Pancreas (tissue), 10 donors: ENCODE data around the gene SMIM12. TPM values are rescaled to one million over a fixed set of nuclear protein-coding genes. Genes with fewer than 3 reads are reported as not detected.

Source experiments
- ATAC-seq, 4 donors: fragments of 200-7000 bp; cut with Tn5 transposase; one replicate each; pipeline versions ENCODE4 v1.8.0 to v1.9.1; 2020; ENCODE audit warnings: mild to moderate bottlenecking in 4 of 4, moderate library complexity in 4 of 4
- DNase-seq, 6 donors: peaks; one replicate each; pipeline ENCODE4 v3.0.0-alpha.2; 2020
- FAIRE-seq: peaks from 2 replicates; lab custom pipeline; 2012; peaks lifted over from hg19 to GRCh38; lab: Jason Lieb, UNC
- H3K27ac ChIP-seq, 4 donors: fragments of 200-600 bp; sonication (generic); 1 replicate in 3 of 4; 2 replicates in 1 of 4; pipeline versions ENCODE4 v1.5.0 to v1.8.0; 2020
- H3K27me3 ChIP-seq, 4 donors: fragments of 200-600 bp; one replicate each; pipeline ENCODE4 v1.8.0; 2021
- H3K36me3 ChIP-seq, 3 donors: fragments of 200-600 bp; sonication (generic) in 1 of 3; one replicate each; pipeline versions ENCODE4 v1.5.0 to v1.8.0; 2020 to 2021
- H3K4me1 ChIP-seq, 3 donors: fragments of 200-600 bp; one replicate each; pipeline ENCODE4 v1.8.0; 2021
- H3K4me3 ChIP-seq, 4 donors: fragments of 200-600 bp; sonication (generic) in 2 of 4; one replicate each; pipeline versions ENCODE4 v1.5.0 to v1.8.0; 2020 to 2021
- H3K9me3 ChIP-seq, 4 donors: fragments of 200-600 bp; one replicate each; pipeline ENCODE4 v1.8.0; 2021
- CTCF ChIP-seq, 4 donors: fragments of 200-600 bp; sonication (generic) in 3 of 4; IDR thresholded peaks; one replicate each; pipeline versions ENCODE4 v1.5.0 to v1.8.0; 2021; ENCODE audit warnings: antibody characterized with exemption in 4 of 4
- WGBS, 2 donors: extraction: QIAGEN DNeasy Blood & Tissue Kit; methylation state at CpG; one replicate each; pipeline ENCODE4 v1.1.7; 2013; 5-methylcytosine and 5-hydroxymethylcytosine counted together
- intact Hi-C, 3 donors: fragments of 100-400 bp; cut with DNase I; formaldehyde crosslinking; loops; one replicate each; pipeline versions ENCODE4 v1.11.1 to v1.14.2; 2022
- polyA plus RNA-seq, 2 donors: library from polyadenylated mRNA; stranded (reverse); fragments of 200-250 nt; gene quantifications; one replicate each; pipeline ENCODE4 v1.2.3, GENCODE V29; 2013
- total RNA-seq, 6 donors: library from RNA; stranded (reverse); fragmentation: NEBNext Ultra II Directional in 4 of 6; extraction: Animal tissue kit (Norgen Biotek cat#: 25700) in 4 of 6; gene quantifications; one replicate each; pipeline versions ENCODE4 v1.2.1 to v1.2.4, GENCODE V29; 2021 to 2023
- donor health status: healthy with polysubstance abuse.
- donor health status: DM: no; HTN: no; CAD: no; lungs with moderate emphysema.
- donor health status: DM: no; HTN: no; CAD: no.
- donor health status: control.
- donor health status: control.
- donor health status: Bipolar disorder and iron deficiency.
- donor health status: DM: yes; HTN: yes; CAD: no.
- donor health status: DM: no; HTN: no; CAD: no.
- donor health status: DM: no; HTN: no; CAD: no.
- donor health status: DM: yes; HTN: yes; CAD: no.

SMIM12 gene
- total and polyA plus RNA-seq, 8 donors = 6.2 to 18.5 (median 14.3) TPM

- Histone ChIP-seq H3K36me3 (no peaks in the 10 kb centered on the region), H3K27ac (no peak overlapping the region), H3K9me3 (no peaks in the 10 kb centered on the region), H3K4me3 (no peak overlapping the region), H3K4me1 (peaks cover 0 to 3% (median 3%) of the 10 kb centered on the region in 3 donors), H3K27me3 (no peaks in the 10 kb centered on the region)
- no peak for ATAC-seq
- no peak for FAIRE-seq
- WGBS, 2 donors = 55 to 64% methylated on average over 2 of the region's 2 CpGs
- intact Hi-C loops = no loop called here
- no peak for TF ChIP-seq CTCF (IDR thresholded peaks at IDR 0.05)
- no peak for DNase-seq
Observed at GRCh38 chr1:34870395-34870794, 10.8 kb upstream of the SMIM12 start.

- intact Hi-C loops = no loop called here
- FAIRE-seq (no peak), ATAC-seq (no peak), DNase-seq (no peak)
- WGBS, 2 donors = 83 to 92% methylated on average over 4 of the region's 4 CpGs
- Histone ChIP-seq H3K27me3 (no peaks in the 10 kb centered on the region), H3K4me1 (peaks cover 0 to 4% (median 3%) of the 10 kb centered on the region in 3 donors), H3K36me3 (no peaks in the 10 kb centered on the region), H3K27ac (no peak overlapping the region), H3K9me3 (no peaks in the 10 kb centered on the region), H3K4me3 (no peak overlapping the region)
- no peak for TF ChIP-seq CTCF (IDR thresholded peaks at IDR 0.05)
Observed at GRCh38 chr1:34869760-34870159, 10.2 kb upstream of the SMIM12 start.

GRCh38 chr1:34868230-34869049 lies 8.9 kb upstream of the SMIM12 start:
- Histone ChIP-seq H3K4me3 (no peak overlapping the region), H3K36me3 (no peaks in the 10 kb centered on the region), H3K27ac (no peak overlapping the region), H3K4me1 (peaks cover 0 to 4% (median 3%) of the 10 kb centered on the region in 3 donors), H3K27me3 (no peaks in the 10 kb centered on the region), H3K9me3 (no peaks in the 10 kb centered on the region)
- 87 to 92% methylated on average over 38 to 44 of the region's 44 CpGs for WGBS, 2 donors
- DNase-seq (peak in 1 of 6 donors; percentile 68), FAIRE-seq (no peak), ATAC-seq (no peak)
- intact Hi-C loops = no loop called here
- TF ChIP-seq CTCF (IDR thresholded peaks at IDR 0.05) = no peak

GRCh38 chr1:34867415-34867814 lies 7.9 kb upstream of the SMIM12 start:
- 85 to 97% methylated on average over 6 of the region's 6 CpGs for whole genome bisulfite sequencing, 2 donors
- H3K4me3 ChIP-seq = no peak overlapping the region
- FAIRE-seq = no peak
- no peak for ATAC-seq
- H3K27ac ChIP-seq = no peak overlapping the region
- intact Hi-C loops = no loop called here
- H3K27me3 ChIP-seq = no peaks in the 10 kb centered on the region
- no peak for TF ChIP-seq CTCF (IDR thresholded peaks at IDR 0.05)
- H3K9me3 ChIP-seq = no peaks in the 10 kb centered on the region
- no peak for DNase-seq
- no peaks in the 10 kb centered on the region for H3K36me3 ChIP-seq
- peaks cover 0 to 4% (median 3%) of the 10 kb centered on the region in 3 donors for H3K4me1 ChIP-seq

GRCh38 chr1:34866762-34867109 lies 7.2 kb upstream of the SMIM12 start:
- peak overlapping the region in 3 of 4 donors; percentile 73 to 81 (median 81) for H3K27ac ChIP-seq
- ATAC-seq (peak in 1 of 4 donors; percentile 6), FAIRE-seq (no peak), DNase-seq (peak in 1 of 6 donors; percentile 70)
- intact Hi-C loops = no loop called here
- H3K9me3 ChIP-seq = no peaks in the 10 kb centered on the region
- H3K36me3 ChIP-seq = no peaks in the 10 kb centered on the region
- WGBS, 2 donors = 25 to 27% methylated on average over 9 of the region's 9 CpGs
- peak overlapping the region; percentile 32 to 89 (median 62) for H3K4me3 ChIP-seq
- H3K27me3 ChIP-seq = no peaks in the 10 kb centered on the region
- H3K4me1 ChIP-seq = peaks cover 0 to 4% (median 3%) of the 10 kb centered on the region in 3 donors
- no peak for TF ChIP-seq CTCF (IDR thresholded peaks at IDR 0.05)
